ENCODE measurements around the gene PTPN11. TPM values are rescaled to one million over a fixed set of nuclear protein-coding genes. Genes with fewer than 3 reads are reported as not detected.

PTPN11 gene
- total and polyA plus RNA-seq, 2 of the 13 experiments (the other 11 are each of a cell fraction or from before 2014, with no cell fraction given), result 30.0 to 63.5 TPM

DNA sequence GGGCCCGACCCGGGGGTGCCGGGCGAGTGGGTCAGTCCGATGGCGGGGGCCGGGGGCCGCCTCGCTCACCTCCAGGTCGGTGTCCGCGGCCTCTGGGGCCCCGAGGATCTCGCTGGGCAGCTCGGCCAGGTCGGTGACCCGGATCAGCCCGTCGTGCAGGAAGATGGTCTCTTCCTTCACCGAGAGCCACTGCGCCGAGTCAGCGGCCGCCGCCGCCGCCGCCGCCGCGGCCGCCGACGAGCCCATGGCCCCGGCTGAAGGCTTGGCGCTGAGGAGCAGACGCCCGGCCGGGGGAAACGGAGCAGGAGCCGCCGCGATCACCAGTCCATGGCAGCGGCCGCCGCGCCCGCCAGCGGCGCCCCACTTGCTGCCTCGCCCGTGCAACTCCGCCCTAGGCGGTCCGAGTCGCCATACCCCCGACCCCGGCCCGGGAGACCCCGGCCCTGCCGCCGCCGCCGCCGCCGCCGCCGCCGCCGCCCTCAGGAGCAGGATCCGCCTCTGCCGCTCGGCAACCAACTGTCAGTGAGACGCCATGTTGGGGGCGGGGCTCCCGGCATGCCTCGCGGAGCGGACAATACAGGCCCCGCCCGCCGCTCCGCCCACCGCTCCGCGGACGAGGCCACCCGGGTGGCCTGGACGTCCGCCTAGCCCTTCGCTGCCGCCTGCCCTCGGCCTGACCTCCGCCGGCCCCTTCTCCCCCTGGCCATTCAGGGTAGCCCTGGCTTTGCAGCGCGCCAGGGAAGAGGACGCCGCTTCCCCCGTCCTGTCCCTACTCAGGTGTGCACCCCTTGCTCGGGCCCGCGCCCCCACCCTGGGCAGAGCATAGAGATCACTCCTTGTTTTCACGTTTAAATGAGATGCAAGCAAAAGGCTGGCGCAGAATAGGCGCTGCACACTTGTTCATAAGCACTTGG is 36.6 kb upstream of the PTPN11 start, which contains the start of gene HECTD4 (continued):
- TF ChIP-seq RXRA (CRISPR knock-in tag; IDR thresholded peaks at IDR 0.05) (peak; percentile 90), SNAPC2 (CRISPR knock-in tag; IDR thresholded peaks at IDR 0.05) (peak; percentile 53; the same call in 1 of the 2 replicates), ZNF546 (CRISPR knock-in tag; conservative IDR thresholded peaks at IDR 0.05) (0 out of 2 replicates have a peak, but pooled peaks have one; percentile 70), AGO2 (optimal IDR thresholded peaks at IDR 0.05; ENCODE audit: low read depth, low read length) (peak; percentile 51), REL (CRISPR knock-in tag; conservative IDR thresholded peaks at IDR 0.05) (peak; percentile 61), ZNF350 (CRISPR knock-in tag; IDR thresholded peaks at IDR 0.05; ENCODE audit: borderline replicate concordance, low read depth) (peak; percentile 62; the same call in 1 of the 2 replicates), KDM5B (CRISPR knock-in tag; IDR thresholded peaks at IDR 0.05; ENCODE audit: borderline replicate concordance) (peak; percentile 64; the same call in 1 of the 2 replicates), NR2F6 (IDR thresholded peaks at IDR 0.05) (peak; percentile 48), NR2F6 (CRISPR knock-in tag; IDR thresholded peaks at IDR 0.05) (peak; percentile 82), ZNF124 (CRISPR knock-in tag; IDR thresholded peaks at IDR 0.05) (peak; percentile 64; the same call in 1 of the 2 replicates), ARNT2 (CRISPR knock-in tag; IDR thresholded peaks at IDR 0.05; ENCODE audit: low read depth) (peak; percentile 69; the same call in 1 of the 2 replicates), KDM2A (CRISPR knock-in tag; IDR thresholded peaks at IDR 0.05; ENCODE audit: borderline replicate concordance, low read depth) (peak; percentile 79), BCL6 (CRISPR knock-in tag; IDR thresholded peaks at IDR 0.05) (peak; percentile 9; the same call in 1 of the 2 replicates), HMGA1 (CRISPR knock-in tag; conservative IDR thresholded peaks at IDR 0.05) (no peak), ZNF296 (CRISPR knock-in tag; conservative IDR thresholded peaks at IDR 0.05) (no peak; the same call in 1 of the 2 replicates), ZSCAN20 (CRISPR knock-in tag; IDR thresholded peaks at IDR 0.05; ENCODE audit: borderline replicate concordance) (no peak), ZNF30 (CRISPR knock-in tag; IDR thresholded peaks at IDR 0.05) (no peak), ZNF563 (CRISPR knock-in tag; IDR thresholded peaks at IDR 0.05) (peak; percentile 55), ZFY (CRISPR knock-in tag; IDR thresholded peaks at IDR 0.05) (peak; percentile 75), KMT2A (CRISPR knock-in tag; IDR thresholded peaks at IDR 0.05) (peak; percentile 76; the same call in 1 of the 2 replicates)
- TF ChIP-seq, protein P1, sequence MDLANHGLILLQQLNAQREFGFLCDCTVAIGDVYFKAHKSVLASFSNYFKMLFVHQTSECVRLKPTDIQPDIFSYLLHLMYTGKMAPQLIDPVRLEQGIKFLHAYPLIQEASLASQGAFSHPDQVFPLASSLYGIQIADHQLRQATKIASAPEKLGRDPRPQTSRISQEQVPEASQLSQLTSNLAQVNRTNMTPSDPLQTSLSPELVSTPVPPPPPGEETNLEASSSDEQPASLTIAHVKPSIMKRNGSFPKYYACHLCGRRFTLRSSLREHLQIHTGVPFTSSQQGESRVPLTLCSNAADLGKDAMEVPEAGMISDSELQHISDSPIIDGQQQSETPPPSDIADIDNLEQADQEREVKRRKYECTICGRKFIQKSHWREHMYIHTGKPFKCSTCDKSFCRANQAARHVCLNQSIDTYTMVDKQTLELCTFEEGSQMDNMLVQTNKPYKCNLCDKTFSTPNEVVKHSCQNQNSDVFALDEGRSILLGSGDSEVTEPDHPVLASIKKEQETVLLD (CRISPR knock-in tag; IDR thresholded peaks at IDR 0.05; ENCODE audit: low read depth), result peak; percentile 2; the same call in 1 of the 2 replicates
- TF ChIP-seq, protein P2, sequence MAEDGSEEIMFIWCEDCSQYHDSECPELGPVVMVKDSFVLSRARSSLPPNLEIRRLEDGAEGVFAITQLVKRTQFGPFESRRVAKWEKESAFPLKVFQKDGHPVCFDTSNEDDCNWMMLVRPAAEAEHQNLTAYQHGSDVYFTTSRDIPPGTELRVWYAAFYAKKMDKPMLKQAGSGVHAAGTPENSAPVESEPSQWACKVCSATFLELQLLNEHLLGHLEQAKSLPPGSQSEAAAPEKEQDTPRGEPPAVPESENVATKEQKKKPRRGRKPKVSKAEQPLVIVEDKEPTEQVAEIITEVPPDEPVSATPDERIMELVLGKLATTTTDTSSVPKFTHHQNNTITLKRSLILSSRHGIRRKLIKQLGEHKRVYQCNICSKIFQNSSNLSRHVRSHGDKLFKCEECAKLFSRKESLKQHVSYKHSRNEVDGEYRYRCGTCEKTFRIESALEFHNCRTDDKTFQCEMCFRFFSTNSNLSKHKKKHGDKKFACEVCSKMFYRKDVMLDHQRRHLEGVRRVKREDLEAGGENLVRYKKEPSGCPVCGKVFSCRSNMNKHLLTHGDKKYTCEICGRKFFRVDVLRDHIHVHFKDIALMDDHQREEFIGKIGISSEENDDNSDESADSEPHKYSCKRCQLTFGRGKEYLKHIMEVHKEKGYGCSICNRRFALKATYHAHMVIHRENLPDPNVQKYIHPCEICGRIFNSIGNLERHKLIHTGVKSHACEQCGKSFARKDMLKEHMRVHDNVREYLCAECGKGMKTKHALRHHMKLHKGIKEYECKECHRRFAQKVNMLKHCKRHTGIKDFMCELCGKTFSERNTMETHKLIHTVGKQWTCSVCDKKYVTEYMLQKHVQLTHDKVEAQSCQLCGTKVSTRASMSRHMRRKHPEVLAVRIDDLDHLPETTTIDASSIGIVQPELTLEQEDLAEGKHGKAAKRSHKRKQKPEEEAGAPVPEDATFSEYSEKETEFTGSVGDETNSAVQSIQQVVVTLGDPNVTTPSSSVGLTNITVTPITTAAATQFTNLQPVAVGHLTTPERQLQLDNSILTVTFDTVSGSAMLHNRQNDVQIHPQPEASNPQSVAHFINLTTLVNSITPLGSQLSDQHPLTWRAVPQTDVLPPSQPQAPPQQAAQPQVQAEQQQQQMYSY (CRISPR knock-in tag; IDR thresholded peaks at IDR 0.05), result no peak
- TF ChIP-seq, protein P3, sequence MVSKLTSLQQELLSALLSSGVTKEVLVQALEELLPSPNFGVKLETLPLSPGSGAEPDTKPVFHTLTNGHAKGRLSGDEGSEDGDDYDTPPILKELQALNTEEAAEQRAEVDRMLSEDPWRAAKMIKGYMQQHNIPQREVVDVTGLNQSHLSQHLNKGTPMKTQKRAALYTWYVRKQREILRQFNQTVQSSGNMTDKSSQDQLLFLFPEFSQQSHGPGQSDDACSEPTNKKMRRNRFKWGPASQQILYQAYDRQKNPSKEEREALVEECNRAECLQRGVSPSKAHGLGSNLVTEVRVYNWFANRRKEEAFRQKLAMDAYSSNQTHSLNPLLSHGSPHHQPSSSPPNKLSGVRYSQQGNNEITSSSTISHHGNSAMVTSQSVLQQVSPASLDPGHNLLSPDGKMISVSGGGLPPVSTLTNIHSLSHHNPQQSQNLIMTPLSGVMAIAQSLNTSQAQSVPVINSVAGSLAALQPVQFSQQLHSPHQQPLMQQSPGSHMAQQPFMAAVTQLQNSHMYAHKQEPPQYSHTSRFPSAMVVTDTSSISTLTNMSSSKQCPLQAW (CRISPR knock-in tag; IDR thresholded peaks at IDR 0.05), result 0 out of 2 replicates have a peak, but pooled peaks have one; percentile 56
